Mesenchymal stem cell (in vitro differentiated cells and primary cell): ENCODE data around the gene COBL.
A peak's percentile ranks its signal among the peaks of the same experiment; 100 is the strongest.
"Not testable (repeated sequence)": the region's sequence is repeated elsewhere in the genome, so short reads cannot be mapped to it uniquely, and the experiment has no call there.

Experiments used
- DNase-seq: peaks from one replicate; pipeline ENCODE4 v3.0.0-alpha.2; 2013
- H2AFZ ChIP-seq: one replicate; pipeline ENCODE4 v1.6.1; 2013; ENCODE audit warnings: low read depth, mild to moderate bottlenecking, control low read depth, inconsistent platforms, low read length, moderate library complexity
- H2AK5ac ChIP-seq: 2 replicates; pipeline ENCODE4 v1.6.1; 2013; ENCODE audit warnings: low read length, moderate library complexity, mild to moderate bottlenecking, inconsistent platforms; ENCODE audit not compliant: severe bottlenecking
- H2BK120ac ChIP-seq: one replicate; pipeline ENCODE4 v1.6.1; 2013; ENCODE audit warnings: low read depth, mild to moderate bottlenecking, inconsistent platforms, low read length, moderate library complexity
- H2BK12ac ChIP-seq, 2 experiments: one replicate each; pipeline ENCODE4 v1.6.1; 2013; ENCODE audit warnings: inconsistent platforms in 2 of 2, low read length in 2 of 2, mild to moderate bottlenecking in 2 of 2, moderate library complexity in 2 of 2, control low read depth in 1 of 2
- H2BK15ac ChIP-seq: one replicate; pipeline ENCODE4 v1.6.1; 2013; ENCODE audit warnings: mild to moderate bottlenecking, low read depth, inconsistent platforms; ENCODE audit not compliant: poor library complexity, severe bottlenecking
- H2BK5ac ChIP-seq: 2 replicates; pipeline ENCODE4 v1.6.1; 2013; ENCODE audit warnings: low read depth, mild to moderate bottlenecking, low read length, control low read depth, inconsistent platforms; ENCODE audit not compliant: poor library complexity, severe bottlenecking
- H3K14ac ChIP-seq, 2 experiments: one replicate each; pipeline ENCODE4 v1.6.1; 2013; ENCODE audit warnings: inconsistent platforms in 2 of 2, low read length in 2 of 2, control low read depth in 1 of 2, mild to moderate bottlenecking in 1 of 2, moderate library complexity in 1 of 2
- H3K18ac ChIP-seq, 2 experiments: one replicate each; pipeline ENCODE4 v1.6.1; 2013; ENCODE audit warnings: inconsistent platforms in 2 of 2, low read length in 2 of 2, control low read depth in 1 of 2, low read depth in 1 of 2, mild to moderate bottlenecking in 1 of 2
- H3K23ac ChIP-seq, 2 experiments: one replicate each; pipeline ENCODE4 v1.6.1; 2013; ENCODE audit warnings: inconsistent platforms in 2 of 2, low read length in 2 of 2, mild to moderate bottlenecking in 2 of 2, moderate library complexity in 2 of 2, control low read depth in 1 of 2
- H3K27ac ChIP-seq: 2 replicates; pipeline ENCODE4 v1.5.1; 2013; ENCODE audit warnings: mild to moderate bottlenecking, moderate library complexity, low read length, control low read depth, inconsistent platforms; ENCODE audit not compliant: poor library complexity, severe bottlenecking
- H3K27me3 ChIP-seq, 2 experiments: 2 replicates each; pipeline versions ENCODE4 v1.6.1 to v1.7.0; 2013; ENCODE audit warnings: low read length in 2 of 2, mild to moderate bottlenecking in 2 of 2, moderate library complexity in 2 of 2, control low read depth in 1 of 2, inconsistent platforms in 1 of 2; ENCODE audit not compliant: control insufficient read depth in 1 of 2, insufficient read depth in 1 of 2
- H3K36me3 ChIP-seq, 2 experiments: 2 replicates each; pipeline versions ENCODE4 v1.6.1 to v1.7.0; 2013; ENCODE audit warnings: low read length in 2 of 2, control low read depth in 1 of 2, inconsistent platforms in 1 of 2, low read depth in 1 of 2, mild to moderate bottlenecking in 1 of 2; ENCODE audit not compliant: insufficient read depth in 2 of 2, control insufficient read depth in 1 of 2
- H3K4ac ChIP-seq, 2 experiments: one replicate each; pipeline ENCODE4 v1.6.1; 2013; ENCODE audit warnings: inconsistent platforms in 2 of 2, low read length in 2 of 2, mild to moderate bottlenecking in 2 of 2, moderate library complexity in 2 of 2, control low read depth in 1 of 2, low read depth in 1 of 2
- H3K4me1 ChIP-seq: 2 replicates; pipeline ENCODE4 v1.6.1; 2013; ENCODE audit warnings: low read depth, low read length, control low read depth; ENCODE audit not compliant: control insufficient read depth, insufficient read depth
- H3K4me2 ChIP-seq: 2 replicates; pipeline ENCODE4 v1.6.1; 2013; ENCODE audit warnings: low read length, mild to moderate bottlenecking, inconsistent platforms; ENCODE audit not compliant: poor library complexity, severe bottlenecking
- H3K4me3 ChIP-seq, 2 experiments: 2 replicates each; pipeline versions ENCODE4 v1.5.1 to v1.7.0; 2013; ENCODE audit warnings: low read length in 2 of 2, mild to moderate bottlenecking in 2 of 2, control low read depth in 1 of 2, low read depth in 1 of 2; ENCODE audit not compliant: insufficient read depth in 1 of 2
- H3K79me1 ChIP-seq: replicated peaks from 2 replicates; pipeline ENCODE4 v1.6.1; 2013; ENCODE audit warnings: mild to moderate bottlenecking, control low read depth, low read length, inconsistent platforms; ENCODE audit not compliant: poor library complexity, severe bottlenecking
- H3K9ac ChIP-seq: 2 replicates; pipeline ENCODE4 v1.7.0; 2013; ENCODE audit warnings: mild to moderate bottlenecking, low read length, moderate library complexity
- H3K9me3 ChIP-seq: 2 replicates; pipeline ENCODE4 v1.7.0; 2013; ENCODE audit warnings: mild to moderate bottlenecking, low read length; ENCODE audit not compliant: control insufficient read depth
- H4K8ac ChIP-seq: one replicate; pipeline ENCODE4 v1.6.1; 2013; ENCODE audit warnings: inconsistent platforms, mild to moderate bottlenecking, low read length, moderate library complexity
- H4K91ac ChIP-seq: one replicate; pipeline ENCODE4 v1.6.1; 2013; ENCODE audit warnings: mild to moderate bottlenecking, low read length, inconsistent platforms
- WGBS: methylation state at CpG from one replicate; pipeline ENCODE4 v1.1.7; 2013; ENCODE audit warnings: mixed read lengths; 5-methylcytosine and 5-hydroxymethylcytosine counted together

The COBL gene

DNA sequence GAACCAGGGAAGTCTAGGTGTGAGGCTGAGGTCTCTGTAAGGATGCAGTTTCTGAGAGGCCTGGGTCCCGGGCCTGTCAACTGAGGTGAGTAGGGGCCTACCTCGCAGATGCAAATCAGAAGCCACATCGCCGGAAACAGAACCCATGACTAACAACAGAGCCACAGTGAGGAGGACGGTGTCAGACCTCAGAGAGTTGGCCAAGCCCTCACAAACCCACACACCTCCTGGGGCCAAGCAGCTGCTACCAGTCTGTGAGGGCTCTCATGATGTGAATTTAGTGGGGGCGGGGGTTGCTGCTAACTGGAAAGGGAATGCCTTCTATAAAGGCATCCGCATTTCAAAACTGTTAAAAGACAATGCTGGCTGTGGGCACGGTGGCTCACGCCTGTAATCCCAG is 103.0 kb downstream of the COBL start:
- no peak overlapping the region for H2AFZ ChIP-seq
- WGBS = 93% methylated on average over 5 of the region's 9 CpGs
- DNase-seq = no peak

DNA sequence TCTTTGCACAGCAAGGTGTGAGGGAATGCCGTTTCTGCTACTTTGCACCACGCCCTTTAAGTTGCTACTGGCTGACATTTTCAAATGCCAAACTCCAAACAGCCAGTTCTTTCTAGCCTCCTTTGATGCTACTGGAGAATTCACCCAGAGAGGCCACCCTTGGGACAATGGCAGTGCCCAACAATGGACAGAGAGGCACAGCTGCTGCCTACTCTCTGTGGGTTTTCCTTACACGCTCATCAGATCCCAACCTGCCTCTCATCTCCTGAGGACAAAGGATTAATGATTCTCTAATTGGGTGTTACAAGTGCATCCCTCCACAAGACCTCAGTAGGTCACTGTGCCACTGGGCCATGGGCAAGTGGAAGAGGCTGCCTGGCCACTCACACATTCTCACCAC is 105.8 kb downstream of the COBL start:
- Histone ChIP-seq H3K4ac (no peak overlapping the region), H3K79me1 (no peaks in the 10 kb centered on the region), H2BK120ac (no peak overlapping the region), H3K23ac (no peak overlapping the region), H3K9me3 (no peaks in the 10 kb centered on the region), H3K18ac (no peak overlapping the region), H3K4me2 (no peak overlapping the region), H3K36me3 (no peaks in the 10 kb centered on the region), H2BK5ac (no peak overlapping the region), H2AFZ (no peak overlapping the region), H2BK15ac (no peak overlapping the region), H3K9ac (no peak overlapping the region), H3K27me3 (peaks cover 0 to 12% of the 10 kb centered on the region in 2 experiments), H4K91ac (no peak overlapping the region), H3K4me1 (no peaks in the 10 kb centered on the region), H3K14ac (no peak overlapping the region), H3K27ac (no peak overlapping the region), H3K4me3 (no peak overlapping the region), H2BK12ac (no peak overlapping the region), H4K8ac (no peak overlapping the region), H2AK5ac (no peak overlapping the region)
- DNase-seq = no peak
- WGBS = 80% methylated on average over 3 of the region's 3 CpGs

More for the DNA sequence above, 103.0 kb downstream of the COBL start:
- no peak overlapping the region for H3K23ac ChIP-seq
- no peak overlapping the region for H2AK5ac ChIP-seq
- peaks cover 0 to 13% of the 10 kb centered on the region in 2 experiments for H3K27me3 ChIP-seq
- no peak overlapping the region for H2BK120ac ChIP-seq
- no peaks in the 10 kb centered on the region for H3K79me1 ChIP-seq
- H4K91ac ChIP-seq = no peak overlapping the region
- H2BK12ac ChIP-seq = no peak overlapping the region
- no peak overlapping the region for H4K8ac ChIP-seq
- no peak overlapping the region for H2BK5ac ChIP-seq
- H3K4me2 ChIP-seq = no peak overlapping the region
- no peaks in the 10 kb centered on the region for H3K36me3 ChIP-seq
- no peak overlapping the region for H3K9ac ChIP-seq
- no peak overlapping the region for H3K27ac ChIP-seq
- no peak overlapping the region for H3K18ac ChIP-seq
- no peak overlapping the region for H3K4ac ChIP-seq
- H3K14ac ChIP-seq = no peak overlapping the region
- no peak overlapping the region for H3K4me3 ChIP-seq
- no peak overlapping the region for H2BK15ac ChIP-seq
- no peaks in the 10 kb centered on the region for H3K9me3 ChIP-seq
- H3K4me1 ChIP-seq = no peaks in the 10 kb centered on the region

DNA sequence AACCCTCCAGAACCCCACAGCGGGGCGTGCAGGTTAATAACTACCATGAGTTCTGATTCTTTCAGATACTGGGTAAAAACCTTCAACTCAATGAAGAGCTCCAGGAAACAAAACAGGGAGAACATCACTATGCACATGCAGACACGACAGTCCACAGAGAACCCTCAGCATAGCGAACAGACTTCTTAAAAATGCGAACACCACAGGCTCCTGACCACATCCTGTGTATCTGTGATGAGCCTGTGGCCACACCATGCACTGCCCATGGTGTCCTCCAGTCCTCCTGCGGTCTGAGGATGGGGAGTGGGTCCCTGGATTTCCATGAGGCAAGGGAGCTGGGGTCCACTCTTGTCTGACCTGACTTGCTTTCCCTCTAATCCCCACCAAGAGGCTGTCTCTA is 107.2 kb downstream of the COBL start:
- DNase-seq = peak; percentile 27
- Histone ChIP-seq H4K91ac (no peak overlapping the region), H3K36me3 (no peaks in the 10 kb centered on the region), H2AK5ac (no peak overlapping the region), H3K23ac (no peak overlapping the region), H3K4me1 (no peaks in the 10 kb centered on the region), H3K9ac (no peak overlapping the region), H3K14ac (no peak overlapping the region), H3K27me3 (peaks cover 0 to 11% of the 10 kb centered on the region in 2 experiments), H2BK15ac (no peak overlapping the region), H2BK120ac (no peak overlapping the region), H3K79me1 (no peaks in the 10 kb centered on the region), H3K4ac (no peak overlapping the region), H2AFZ (no peak overlapping the region), H3K9me3 (no peaks in the 10 kb centered on the region), H2BK5ac (no peak overlapping the region), H3K4me3 (no peak overlapping the region), H3K18ac (no peak overlapping the region), H3K4me2 (no peak overlapping the region), H3K27ac (no peak overlapping the region), H4K8ac (no peak overlapping the region), H2BK12ac (no peak overlapping the region)
- WGBS = 59% methylated on average over 6 of the region's 6 CpGs

DNA sequence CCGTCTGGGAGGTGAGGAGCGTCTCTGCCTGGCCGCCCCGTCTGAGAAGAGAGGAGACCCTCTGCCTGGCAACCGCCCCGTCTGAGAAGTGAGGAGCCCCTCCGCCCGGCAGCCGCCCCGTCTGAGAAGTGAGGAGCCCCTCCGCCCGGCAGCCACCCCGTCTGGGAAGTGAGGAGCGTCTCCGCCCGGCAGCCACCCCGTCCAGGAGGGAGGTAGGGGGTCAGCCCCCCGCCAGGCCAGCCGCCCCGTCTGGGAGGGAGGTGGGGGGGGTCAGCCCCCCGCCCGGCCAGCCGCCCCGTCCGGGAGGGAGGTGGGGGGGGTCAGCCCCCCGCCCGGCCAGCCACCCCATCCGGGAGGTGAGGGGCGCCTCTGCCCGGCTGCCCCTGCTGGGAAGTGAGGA is 108.5 kb downstream of the COBL start:
- not testable (repeated sequence) for H3K4me3 ChIP-seq, H3K4me1 ChIP-seq, H3K18ac ChIP-seq, H4K8ac ChIP-seq, H2BK15ac ChIP-seq, H3K79me1 ChIP-seq, H3K4ac ChIP-seq, H2BK120ac ChIP-seq, H2AFZ ChIP-seq, H2AK5ac ChIP-seq, H3K9ac ChIP-seq, H3K27ac ChIP-seq, H3K4me2 ChIP-seq, H3K36me3 ChIP-seq, H3K9me3 ChIP-seq, H2BK5ac ChIP-seq, H3K14ac ChIP-seq, H2BK12ac ChIP-seq, DNase-seq, H3K23ac ChIP-seq, H4K91ac ChIP-seq
- peaks cover 0 to 11% of the 10 kb centered on the region in 2 experiments for H3K27me3 ChIP-seq
- 90% methylated on average over 5 of the region's 30 CpGs for WGBS
